Amniotic stem cell (primary cell): Measurements from ENCODE around the gene HEXA.
A peak's percentile ranks its signal among the peaks of the same experiment; 100 is the strongest.
"Not testable (repeated sequence)": the region's sequence is repeated elsewhere in the genome, so short reads cannot be mapped to it uniquely, and the experiment has no call there.

Experiments
- DNase-seq: peaks from one replicate; lab custom pipeline; 2025; lab: John Stamatoyannopoulos, UW

HEXA gene

GRCh38 chr15:72375846-72376581 is at the start of gene HEXA:
HEXA (minus strand) TSS chr15:72376014; CDS start chr15:72375972, 42 bp downstream.
- DNase-seq, result peak; percentile 79

GRCh38 chr15:72423256-72423655 is 47.4 kb upstream of the HEXA start:
- DNase-seq, result no peak

GRCh38 chr15:72421484-72421883 is 45.7 kb upstream of the HEXA start:
- no peak for DNase-seq

- no peak for DNase-seq
Observed at GRCh38 chr15:72420576-72420975, 44.8 kb upstream of the HEXA start.

GRCh38 chr15:72419768-72420167 is 44.0 kb upstream of the HEXA start:
- DNase-seq, result not testable (repeated sequence)

- no peak for DNase-seq
Observed at GRCh38 chr15:72415304-72415703, 39.5 kb upstream of the HEXA start.

GRCh38 chr15:72413337-72413736 is 37.5 kb upstream of the HEXA start:
- DNase-seq, result not testable (repeated sequence)

GRCh38 chr15:72411544-72411943 is 35.7 kb upstream of the HEXA start:
- no peak for DNase-seq

GRCh38 chr15:72411111-72411510 is 35.3 kb upstream of the HEXA start:
- no peak for DNase-seq

GRCh38 chr15:72406936-72407335 is 31.1 kb upstream of the HEXA start:
- DNase-seq, result no peak

GRCh38 chr15:72404841-72405240 is 29.0 kb upstream of the HEXA start:
- DNase-seq, result no peak

GRCh38 chr15:72404356-72404755 is 28.5 kb upstream of the HEXA start:
- no peak for DNase-seq

GRCh38 chr15:72402726-72403125 is 26.9 kb upstream of the HEXA start:
- DNase-seq, result no peak

- no peak for DNase-seq
Observed at GRCh38 chr15:72398648-72399047, 22.8 kb upstream of the HEXA start.

- no peak for DNase-seq
Observed at GRCh38 chr15:72397796-72398588, 22.2 kb upstream of the HEXA start, which contains the start of gene TMEM202. TMEM202 (plus strand) TSS chr15:72398305; CDS start chr15:72398327, 22 bp downstream.

GRCh38 chr15:72396331-72396730 is 20.5 kb upstream of the HEXA start:
- not testable (repeated sequence) for DNase-seq

- DNase-seq, result no peak
Observed at GRCh38 chr15:72389231-72389630, 13.4 kb upstream of the HEXA start.

GRCh38 chr15:72387741-72388140 is 11.9 kb upstream of the HEXA start:
- no peak for DNase-seq

- no peak for DNase-seq
Observed at GRCh38 chr15:72382146-72382545, 6.3 kb upstream of the HEXA start.

- DNase-seq, result no peak
Observed at GRCh38 chr15:72380743-72381142, 4.9 kb upstream of the HEXA start.

GRCh38 chr15:72379856-72380430 is 4.1 kb upstream of the HEXA start:
- DNase-seq, result no peak

GRCh38 chr15:72379106-72379505 is 3.3 kb upstream of the HEXA start:
- not testable (repeated sequence) for DNase-seq

GRCh38 chr15:72377331-72377730 is 1.5 kb upstream of the HEXA start:
- DNase-seq, result no peak
